ENCODE data around the gene PSME2.

- TF ChIP-seq PBX3 (IDR thresholded peaks at IDR 0.05): no peak
- TF ChIP-seq CTCF (IDR thresholded peaks at IDR 0.05): no peak
- TF ChIP-seq POLR2A (IDR thresholded peaks at IDR 0.05; ENCODE audit: low read length): no peak
- no peak for TF ChIP-seq ZNF302 (CRISPR knock-in tag; IDR thresholded peaks at IDR 0.05)
- TF ChIP-seq RCOR1 (IDR thresholded peaks at IDR 0.05; ENCODE audit: low read depth, low read length): no peak
Measured at GRCh38 chr14:24130380-24130716, 16.1 kb downstream of the PSME2 start, which contains the start of gene FITM1.
